Kidney (tissue), 14 donors: ENCODE data around the gene LENEP. TPM values are rescaled to one million over a fixed set of nuclear protein-coding genes. Genes with fewer than 3 reads are reported as not detected.

ENCODE experiments used
- DNase-seq, 5 donors: peaks; one replicate each; pipeline ENCODE4 v3.0.0-alpha.2; 2013 to 2020
- FAIRE-seq: peaks from 2 replicates; lab custom pipeline; 2012; peaks lifted over from hg19 to GRCh38; lab: Jason Lieb, UNC
- H3K27ac ChIP-seq, 2 donors: one replicate each; pipeline ENCODE4 v1.7.0; 2013; ENCODE audit warnings: low read depth in 2 of 2, low read length in 2 of 2, inconsistent platforms in 1 of 2
- H3K27me3 ChIP-seq: one replicate; pipeline ENCODE4 v1.7.1; 2013; ENCODE audit warnings: low read length, inconsistent platforms; ENCODE audit not compliant: control insufficient read depth, insufficient read depth
- H3K36me3 ChIP-seq, 3 donors: one replicate each; pipeline versions ENCODE4 v1.7.0 to v1.7.1; 2013; ENCODE audit warnings: low read length in 3 of 3, control low read depth in 1 of 3, inconsistent platforms in 1 of 3; ENCODE audit not compliant: insufficient read depth in 3 of 3, control insufficient read depth in 2 of 3
- H3K4me1 ChIP-seq, 3 donors: one replicate each; pipeline versions ENCODE4 v1.7.0 to v1.7.1; 2013; ENCODE audit warnings: low read length in 3 of 3, inconsistent platforms in 1 of 3, low read depth in 1 of 3; ENCODE audit not compliant: control insufficient read depth in 2 of 3, insufficient read depth in 2 of 3
- H3K4me3 ChIP-seq, 3 donors: one replicate each; pipeline versions ENCODE4 v1.7.0 to v1.8.1; 2013; ENCODE audit warnings: low read length in 3 of 3, control low read depth in 1 of 3, inconsistent platforms in 1 of 3
- H3K9ac ChIP-seq, 3 donors: one replicate each; pipeline versions ENCODE4 v1.7.0 to v1.7.1; 2013; ENCODE audit warnings: low read length in 3 of 3, control low read depth in 1 of 3, inconsistent platforms in 1 of 3
- H3K9me3 ChIP-seq, 3 donors: one replicate each; pipeline versions ENCODE4 v1.7.0 to v1.7.1; 2013; ENCODE audit warnings: low read length in 3 of 3, control low read depth in 1 of 3, inconsistent platforms in 1 of 3; ENCODE audit not compliant: control insufficient read depth in 2 of 3, insufficient read depth in 1 of 3
- CTCF ChIP-seq: IDR thresholded peaks from 3 replicates; pipeline ENCODE4 v1.5.1; 2012; ENCODE audit warnings: mild to moderate bottlenecking, moderate library complexity, borderline replicate concordance; ENCODE audit not compliant: insufficient read depth; ENCODE audit errors: extremely low read depth
- intact Hi-C: fragments of 100-400 bp; cut with DNase I; formaldehyde crosslinking; loops from one replicate; pipeline ENCODE4 v1.11.1; 2022
- polyA plus RNA-seq: library from polyadenylated mRNA; stranded (reverse); fragments of 350-450 nt; fragmentation: Illumina TruSeq; extraction: RNeasy Lipid Tissue Mini Kit (QIAGEN cat#74804); gene quantifications from one replicate; pipeline ENCODE4 v1.2.3, GENCODE V29; 2014; ENCODE audit warnings: low read depth, low replicate concordance; ENCODE audit not compliant: insufficient read depth
- total RNA-seq: library from RNA; stranded (reverse); fragmentation: NEBNext Ultra II Directional; extraction: Animal tissue kit (Norgen Biotek cat#: 25700); gene quantifications from one replicate; pipeline ENCODE4 v1.2.1, GENCODE V29; 2021
- donor health status: control.
- donor health status: control.
- donor health status: control.
- donor health status: control.
- donor health status: control.
- donor health status: DM: yes; HTN: yes; CAD: no.
- donor health status: Normal renal cell carcinoma (clear cell type).

Gene LENEP
- total and polyA plus RNA-seq, 2 donors from 2014 or later: not detected

- H3K4me1 ChIP-seq: peaks cover 4 to 38% (median 26%) of the 10 kb centered on the region in 3 donors
- DNase-seq (peak in 2 of 5 donors; percentile 58 to 72), FAIRE-seq (no peak)
These were observed 36.8 kb upstream of the LENEP start for GRCh38 chr1:154956544-154956941.

GRCh38 chr1:154957091-154957657 lies 36.2 kb upstream of the LENEP start:
- DNase-seq (peak in 1 of 5 donors; percentile 41), FAIRE-seq (no peak)
- intact Hi-C loops: no loop called here
- no peaks in the 10 kb centered on the region for H3K9me3 ChIP-seq
- no peak overlapping the region for H3K9ac ChIP-seq
- no peak overlapping the region for H3K4me3 ChIP-seq
- TF ChIP-seq CTCF: no peak
- H3K27ac ChIP-seq: no peak overlapping the region
- H3K36me3 ChIP-seq: no peaks in the 10 kb centered on the region
- peaks cover 4 to 38% (median 26%) of the 10 kb centered on the region in 3 donors for H3K4me1 ChIP-seq
- H3K27me3 ChIP-seq: no peaks in the 10 kb centered on the region

More at GRCh38 chr1:154956544-154956941, 36.8 kb upstream of the LENEP start:
- H3K36me3 ChIP-seq: no peaks in the 10 kb centered on the region
- TF ChIP-seq CTCF: no peak
- H3K9ac ChIP-seq: peak overlapping the region in 2 of 3 donors; percentile 71 to 82
- H3K4me3 ChIP-seq: peak overlapping the region; percentile 37 to 90 (median 88)
- H3K27ac ChIP-seq: no peak overlapping the region
- intact Hi-C loops: no loop called here
- no peaks in the 10 kb centered on the region for H3K27me3 ChIP-seq
- no peaks in the 10 kb centered on the region for H3K9me3 ChIP-seq

GRCh38 chr1:154958036-154958435 lies 35.4 kb upstream of the LENEP start:
- peaks cover 4 to 36% (median 26%) of the 10 kb centered on the region in 3 donors for H3K4me1 ChIP-seq
- H3K27me3 ChIP-seq: no peaks in the 10 kb centered on the region
- no peak overlapping the region for H3K9ac ChIP-seq
- H3K36me3 ChIP-seq: no peaks in the 10 kb centered on the region
- no peak overlapping the region for H3K4me3 ChIP-seq
- no peak overlapping the region for H3K27ac ChIP-seq
- no peaks in the 10 kb centered on the region for H3K9me3 ChIP-seq
- DNase-seq (no peak), FAIRE-seq (no peak)
- intact Hi-C loops: no loop called here
- TF ChIP-seq CTCF: no peak
